GM23338 (cell line): Measurements from ENCODE around the gene NDUFS7.

Source experiments
- CTCF ChIP-seq, 2 experiments: fragments of 200-600 bp in 1 of 2; sonication (generic) in 1 of 2; conservative IDR thresholded peaks; 2 replicates each; pipeline versions ENCODE4 v1.5.1 to v1.6.1; 2016 to 2017; ENCODE audit warnings: antibody characterized with exemption in 2 of 2, low read depth in 2 of 2, mild to moderate bottlenecking in 2 of 2, moderate library complexity in 1 of 2
- ETS1 ChIP-seq: IDR thresholded peaks from 2 replicates; pipeline ENCODE4 v1.6.1; 2016; ENCODE audit warnings: antibody characterized with exemption
- EZH2 ChIP-seq: fragments of 200-600 bp; sonication (generic); IDR thresholded peaks from one replicate; pipeline ENCODE4 v1.8.0; 2017; ENCODE audit warnings: antibody characterized with exemption, mild to moderate bottlenecking, low read depth; ENCODE audit not compliant: unreplicated experiment
- EZH2phosphoT487 ChIP-seq: fragments of 200-600 bp; sonication (generic); IDR thresholded peaks from one replicate; pipeline ENCODE4 v1.8.1; 2018; ENCODE audit warnings: antibody characterized with exemption; ENCODE audit not compliant: unreplicated experiment
- JUNB ChIP-seq: IDR thresholded peaks from one replicate; pipeline ENCODE4 v1.6.1; 2016; ENCODE audit warnings: antibody characterized with exemption; ENCODE audit not compliant: unreplicated experiment
- POLR2AphosphoS5 ChIP-seq: IDR thresholded peaks from 2 replicates; pipeline ENCODE4 v1.6.1; 2016; ENCODE audit warnings: antibody characterized with exemption, low read depth
- REST ChIP-seq: IDR thresholded peaks from one replicate; pipeline ENCODE4 v1.6.1; 2018; ENCODE audit warnings: antibody characterized with exemption; ENCODE audit not compliant: unreplicated experiment
- ZNF462 ChIP-seq: fragments of 250-450 bp; sonication (Bioruptor Pico); IDR thresholded peaks from 2 replicates; pipeline ENCODE4 v1.5.0; 2020; ENCODE audit warnings: mild to moderate bottlenecking, moderate library complexity

GRCh38 chr19:1411255-1412191 lies 27.8 kb downstream of the NDUFS7 start:
- TF ChIP-seq ETS1: no peak
- no peak for TF ChIP-seq POLR2AphosphoS5
- no peak for TF ChIP-seq CTCF (conservative IDR thresholded peaks at IDR 0.05; ENCODE audit: low read depth in 2 of 2)
- no peak for TF ChIP-seq EZH2
- TF ChIP-seq ZNF462 (CRISPR knock-in tag): no peak
- TF ChIP-seq EZH2phosphoT487: no peak
- no peak for TF ChIP-seq REST
- TF ChIP-seq JUNB: no peak
